SIG-M5 (cell line): ENCODE results near the gene CACNB3.

Experiments
- DNase-seq: peaks from one replicate; lab custom pipeline; 2025; lab: John Stamatoyannopoulos, UW

Gene CACNB3

GRCh38 chr12:48817873-48818830, at the start of gene CACNB3:
Gene CACNB3, plus strand, starts transcription at chr12:48818496. Its CDS starts 434 bp downstream, at chr12:48818930.
- no peak for DNase-seq

DNA sequence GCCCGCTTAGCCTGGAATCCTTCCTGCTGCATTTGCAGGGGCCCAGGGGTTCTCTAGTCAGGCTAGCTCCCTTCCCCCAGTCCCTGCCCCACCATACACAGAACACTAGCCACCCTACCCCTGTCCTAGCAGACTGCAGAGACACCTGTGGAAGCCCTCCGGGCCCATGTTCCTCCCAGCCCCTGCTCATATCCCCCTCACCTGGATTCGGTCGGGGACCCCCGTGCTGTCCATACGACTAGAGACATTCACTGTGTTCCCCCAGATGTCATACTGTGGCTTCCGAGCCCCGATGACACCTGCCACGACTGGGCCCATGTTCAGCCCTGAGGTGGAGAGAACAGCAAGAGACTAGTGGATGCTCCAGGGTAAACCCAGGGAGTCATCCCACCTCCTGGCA, 49.6 kb upstream of the CACNB3 start:
- DNase-seq: no peak

GRCh38 chr12:48770756-48771155, 47.5 kb upstream of the CACNB3 start:
- no peak for DNase-seq

- no peak for DNase-seq
Observed at GRCh38 chr12:48771588-48772112, 46.6 kb upstream of the CACNB3 start.

GRCh38 chr12:48773686-48774085, 44.6 kb upstream of the CACNB3 start:
- DNase-seq: no peak

- DNase-seq: no peak
Observed at GRCh38 chr12:48774516-48774915, 43.8 kb upstream of the CACNB3 start.

DNA sequence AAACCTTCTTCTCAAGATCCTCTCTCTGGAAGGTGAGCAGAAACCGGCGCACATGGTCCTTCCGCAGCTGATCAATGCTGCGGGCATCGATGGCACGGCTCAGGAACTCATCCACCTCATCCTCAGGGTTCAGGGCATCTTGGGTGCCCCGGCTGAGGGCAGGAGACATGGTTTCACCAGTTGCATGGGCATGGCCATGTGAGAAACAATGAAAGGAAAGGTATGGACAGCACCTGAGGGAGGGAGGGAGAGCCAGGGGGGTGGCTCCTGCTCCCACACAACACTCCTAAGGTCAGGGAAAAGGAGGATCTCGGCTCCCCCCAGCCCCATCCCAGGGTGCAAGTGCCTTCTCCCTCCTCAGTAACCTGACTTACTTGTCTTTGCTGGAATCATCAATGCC, 43.0 kb upstream of the CACNB3 start:
- no peak for DNase-seq

DNA sequence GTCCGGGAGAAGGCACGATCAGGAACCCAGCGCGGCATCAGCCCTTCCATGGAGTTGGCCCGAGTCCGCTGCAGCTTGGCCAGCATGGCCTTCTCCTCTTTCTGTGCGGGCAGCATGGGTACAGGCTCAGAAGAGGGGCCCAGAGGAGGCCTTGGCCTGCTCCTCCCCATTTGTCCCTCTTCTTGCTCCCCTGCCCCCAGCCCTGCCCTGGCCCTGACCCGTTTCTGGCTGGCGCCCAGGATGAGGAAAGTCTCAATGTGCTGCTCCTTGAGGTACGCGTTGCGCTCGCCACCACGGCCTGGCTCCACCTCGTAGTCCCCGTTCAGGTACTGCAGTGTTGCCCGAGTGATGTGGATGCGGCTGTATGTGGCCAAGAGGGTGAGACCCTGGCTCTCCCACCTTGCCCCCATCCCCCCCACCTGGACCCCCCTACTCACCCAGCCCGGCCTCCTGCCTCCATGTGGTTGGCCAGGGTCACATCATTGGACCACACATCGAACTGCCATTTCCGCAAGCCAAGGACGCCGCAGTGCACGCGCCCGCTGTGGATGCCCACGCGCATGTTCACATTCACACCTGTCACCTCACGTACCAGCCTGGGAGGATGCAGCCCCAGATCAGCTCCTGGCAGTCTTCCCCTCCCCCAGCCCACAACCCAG, 42.2 kb upstream of the CACNB3 start:
- no peak for DNase-seq

GRCh38 chr12:48776956-48777355, 41.3 kb upstream of the CACNB3 start:
- DNase-seq: no peak

DNA sequence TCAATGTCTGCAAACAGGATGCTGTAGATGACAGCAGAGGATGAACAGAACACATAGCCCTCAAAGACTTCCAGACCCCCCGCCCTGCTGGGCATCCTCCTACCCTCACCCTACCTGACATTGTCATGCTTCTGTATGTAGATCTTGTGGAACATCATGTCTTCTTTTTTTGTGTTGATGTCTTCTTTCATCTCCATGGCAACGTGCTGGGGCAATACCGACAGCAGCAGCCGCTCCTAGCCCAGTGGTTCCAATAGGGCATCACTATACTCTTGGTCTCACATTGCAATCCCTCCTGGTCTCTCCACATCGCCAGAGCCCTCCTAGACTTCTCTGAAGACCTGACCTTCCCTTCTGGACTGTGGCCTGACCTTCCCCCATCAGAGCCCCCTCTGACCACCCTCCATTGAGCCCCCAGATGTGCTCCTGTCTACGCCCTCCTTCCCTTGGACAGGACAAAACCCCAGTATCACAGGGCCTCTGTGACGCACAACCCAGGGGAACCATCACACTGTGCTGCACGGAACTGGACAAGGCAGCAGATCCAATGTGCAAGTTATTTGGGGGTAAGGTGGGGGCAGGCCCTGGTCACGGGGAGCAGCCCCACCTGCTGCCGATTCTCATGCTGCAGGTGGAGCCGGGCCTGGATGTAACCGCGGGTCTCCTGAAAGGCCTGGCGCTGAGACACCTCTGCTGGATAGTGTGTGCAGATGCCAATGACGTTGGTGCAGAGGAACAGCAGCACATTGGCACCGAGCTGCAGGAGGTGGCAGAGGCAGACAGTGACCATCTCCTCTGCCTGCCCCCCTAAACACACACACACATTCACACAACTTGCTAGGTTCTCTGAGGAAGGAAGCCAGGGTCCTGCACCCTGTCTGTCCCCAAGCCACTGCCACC, 40.5 kb upstream of the CACNB3 start:
- no peak for DNase-seq

GRCh38 chr12:48779869-48780268, 38.4 kb upstream of the CACNB3 start:
- DNase-seq: peak; percentile 40

DNA sequence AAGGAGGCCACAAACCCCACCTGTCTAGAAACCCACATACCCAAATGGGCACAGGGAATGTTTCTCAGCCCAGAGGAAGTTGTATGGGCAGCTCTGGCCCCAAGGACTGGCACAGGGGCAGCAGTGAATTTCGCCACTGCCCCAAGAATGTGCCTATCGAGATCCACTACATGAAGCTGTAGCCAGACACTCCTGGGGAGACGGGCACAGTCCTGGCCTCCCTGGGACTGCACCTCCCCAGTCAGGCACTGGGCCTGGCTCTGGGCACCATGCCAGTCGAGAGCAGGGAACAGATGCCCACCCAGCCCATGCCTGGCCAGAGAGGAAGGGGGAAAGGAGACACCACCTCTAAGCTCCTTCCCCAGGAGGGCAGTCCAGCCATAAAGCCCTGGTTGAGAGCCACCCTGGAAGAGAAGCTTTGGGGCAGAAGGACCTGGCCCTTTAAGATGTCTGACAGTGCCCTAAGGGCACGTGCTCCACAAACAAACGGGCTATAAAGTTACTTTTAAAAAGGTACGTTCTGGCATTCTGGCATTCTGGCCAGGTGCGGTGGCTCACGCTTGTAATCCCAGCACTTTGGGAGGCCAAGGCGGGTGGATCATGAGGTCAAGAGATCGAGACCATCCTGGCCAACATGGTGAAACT, 37.8 kb upstream of the CACNB3 start:
- DNase-seq: no peak

DNA sequence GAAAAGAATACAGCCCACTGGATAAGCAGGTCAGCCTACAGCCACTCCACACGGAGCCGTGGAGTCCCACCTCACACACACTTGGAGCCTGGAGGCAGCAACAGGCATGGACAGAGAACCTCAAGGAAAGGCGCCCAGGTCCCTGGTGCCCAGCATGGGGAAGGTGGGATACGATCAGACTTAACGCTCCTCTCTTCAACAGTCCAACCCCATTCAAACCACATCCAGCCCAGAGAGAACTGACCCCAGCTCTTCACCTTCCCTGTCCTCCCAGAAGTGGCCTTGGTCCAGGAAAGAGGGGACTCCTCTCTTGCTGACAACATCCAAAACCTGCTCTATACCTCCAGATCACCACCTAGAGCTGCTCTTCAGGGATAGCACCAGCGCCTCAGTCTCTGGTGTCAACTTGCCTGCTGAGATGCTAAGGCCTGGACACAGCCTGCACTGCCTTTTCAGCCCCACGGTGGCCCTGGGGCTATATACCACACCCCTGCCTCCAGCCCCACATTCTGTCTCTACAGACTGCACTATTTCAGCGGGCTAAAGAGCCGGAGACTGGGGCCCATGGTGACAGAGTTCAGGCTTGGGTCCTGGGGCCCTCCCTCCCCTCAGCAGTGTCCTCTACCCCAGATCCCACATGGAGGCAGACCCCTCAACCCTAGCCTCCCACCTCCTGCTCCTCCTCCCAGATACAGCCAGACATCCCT, 36.4 kb upstream of the CACNB3 start:
- DNase-seq: no peak

- no peak for DNase-seq
Observed at GRCh38 chr12:48782457-48783395, 35.6 kb upstream of the CACNB3 start.

GRCh38 chr12:48783432-48783831, 34.9 kb upstream of the CACNB3 start:
- no peak for DNase-seq

GRCh38 chr12:48786591-48787544, 31.4 kb upstream of the CACNB3 start:
- DNase-seq: no peak

DNA sequence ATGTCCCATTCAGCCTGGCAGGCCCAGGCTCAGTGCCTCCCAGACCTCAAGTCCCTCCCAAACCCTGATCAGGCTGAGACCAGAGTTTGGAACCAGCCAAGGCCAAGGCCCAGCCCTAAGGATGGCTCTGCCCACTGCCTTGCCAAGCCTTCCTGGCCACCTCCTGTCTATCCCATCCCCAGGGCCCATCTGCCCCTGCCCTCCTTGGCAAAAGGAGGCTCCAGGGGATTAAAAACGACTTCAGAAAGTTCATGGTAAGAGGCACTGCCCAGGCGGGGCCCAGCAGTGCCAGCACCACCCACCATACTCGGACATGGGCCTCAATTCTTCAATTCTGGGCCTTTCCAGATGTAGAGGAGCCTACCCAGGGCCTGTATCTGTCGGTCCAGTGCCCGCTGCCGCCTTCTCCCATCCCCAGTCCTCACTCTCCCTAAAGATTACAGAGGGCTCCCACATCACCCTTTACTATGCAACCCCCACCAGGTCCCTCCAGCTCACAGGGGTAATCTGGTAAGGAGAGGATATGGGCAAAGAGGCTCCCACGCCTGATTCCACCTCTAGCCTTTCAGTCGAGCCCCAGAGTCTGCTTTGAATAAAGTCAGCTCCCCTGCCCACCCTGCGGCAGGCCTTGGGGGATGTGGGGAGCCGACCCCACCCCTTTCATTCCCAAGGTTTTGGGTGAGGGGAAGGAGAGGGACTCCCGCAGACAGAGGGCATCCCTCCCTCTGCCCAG, 30.3 kb upstream of the CACNB3 start:
- DNase-seq: no peak

DNA sequence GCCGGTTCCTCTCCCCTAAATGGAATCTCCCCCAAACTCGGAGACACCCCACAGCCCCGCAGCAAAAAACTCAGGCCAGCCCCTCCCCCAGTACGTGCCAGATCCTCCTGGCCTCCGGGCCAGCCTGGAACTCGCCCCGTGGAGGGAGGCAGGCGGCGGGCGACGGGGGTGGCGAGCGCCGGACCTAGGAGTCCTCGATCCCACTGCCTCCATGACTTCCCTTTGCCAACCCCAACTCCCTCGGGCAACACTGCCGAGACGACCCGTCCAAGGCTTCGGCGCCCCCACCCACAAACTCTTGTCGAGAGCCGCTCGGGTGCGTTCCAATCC, 29.8 kb upstream of the CACNB3 start:
- no peak for DNase-seq
